Hematopoietic multipotent progenitor cell treated with erythropoietin and hydrocortisone succinate and interleukin-3 and kit ligand, for 4 days (in vitro differentiated cells): ENCODE measurements around the gene BRD9.
"Not testable (repeated sequence)": the region's sequence is repeated elsewhere in the genome, so short reads cannot be mapped to it uniquely, and the experiment has no call there.

Source experiments
- DNase-seq: peaks from one replicate; pipeline ENCODE4 v3.0.0-alpha.2; 2015

BRD9 gene

GRCh38 chr5:892394-893136, at the start of gene BRD9, which contains the start of gene TRIP13:
Gene BRD9, minus strand, starts transcription at chr5:892801. Its CDS starts 144 bp downstream, at chr5:892657.
Gene TRIP13, plus strand, starts transcription at chr5:892884. Its CDS starts 115 bp downstream, at chr5:892999.
- peak; percentile 96 for DNase-seq

DNA sequence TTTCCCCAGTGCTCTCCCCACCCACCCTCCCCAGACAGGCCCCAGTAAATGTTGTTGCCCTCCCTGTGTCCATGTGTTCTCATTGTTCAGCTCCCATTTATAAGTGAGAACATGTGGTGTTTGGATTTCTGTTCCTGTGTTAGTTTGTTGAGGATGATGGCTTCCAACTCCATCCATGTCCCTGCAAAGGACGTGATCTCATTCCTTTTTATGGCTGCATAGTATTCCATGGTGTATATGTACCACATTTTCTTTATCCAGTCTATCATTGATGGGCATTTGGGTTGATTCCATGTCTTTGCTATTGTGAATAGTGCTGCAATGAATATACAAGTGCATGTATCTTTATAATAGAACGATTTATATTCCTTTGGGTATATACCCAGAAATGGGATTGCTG, 48.1 kb upstream of the BRD9 start:
- DNase-seq = not testable (repeated sequence)

DNA sequence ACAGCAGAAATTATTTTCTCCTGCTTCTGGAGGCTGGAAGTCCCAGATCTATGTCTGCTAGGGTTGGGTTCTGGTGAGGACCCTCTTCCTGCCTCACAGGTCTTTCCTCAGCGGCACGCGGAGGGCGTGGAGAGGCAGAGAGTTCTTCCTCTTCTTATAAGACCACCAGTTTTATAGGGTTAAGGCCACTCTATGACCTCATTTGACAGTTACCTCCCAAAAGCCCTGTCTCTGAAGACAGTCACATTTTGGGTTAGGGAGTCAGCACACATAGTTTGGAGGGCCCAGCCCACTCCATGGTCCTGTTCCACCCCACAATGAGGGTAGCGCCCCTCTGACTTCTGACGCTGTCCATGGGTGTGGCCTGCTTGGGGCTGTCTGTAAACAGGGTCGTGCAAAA, 46.8 kb upstream of the BRD9 start:
- DNase-seq = no peak

DNA sequence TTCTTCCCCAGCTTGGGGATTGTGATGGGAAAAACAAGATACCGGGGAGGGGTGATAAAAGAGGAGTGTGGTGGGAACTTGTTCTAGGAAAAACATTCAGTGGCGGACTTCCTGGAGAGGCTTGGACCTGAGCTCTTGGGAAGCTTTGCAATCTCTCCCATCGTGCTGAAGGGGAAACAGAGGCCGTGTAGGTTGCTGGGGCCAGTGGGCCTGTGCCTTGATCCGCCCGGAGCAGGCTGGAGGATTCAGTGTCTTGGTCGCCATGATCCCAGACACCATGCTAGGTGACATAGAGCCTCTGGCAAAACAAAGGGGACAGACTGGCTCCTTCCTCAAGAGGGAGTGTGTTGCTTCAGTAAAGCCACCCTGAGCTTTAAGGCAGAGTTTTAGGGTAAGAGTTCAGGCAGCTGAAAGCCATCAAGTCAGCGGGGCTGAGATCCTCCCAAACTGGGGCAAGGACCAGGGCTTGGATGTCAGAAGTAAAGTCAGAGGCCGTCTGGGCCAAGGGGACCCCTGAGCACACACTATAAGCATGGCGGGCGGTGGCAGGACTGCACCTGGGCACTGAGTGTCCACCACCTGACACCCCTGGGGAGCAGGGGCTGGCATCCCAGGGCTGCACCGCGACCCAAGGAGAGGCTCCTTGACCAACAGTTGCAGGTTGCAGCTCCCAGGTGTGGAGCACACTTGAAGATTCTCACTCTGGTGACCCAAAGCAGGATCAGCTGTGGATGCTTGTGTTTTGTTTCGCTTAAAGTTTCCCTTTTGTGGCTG, 44.7 kb upstream of the BRD9 start:
- DNase-seq = no peak

GRCh38 chr5:936149-937144, 43.8 kb upstream of the BRD9 start:
- no peak for DNase-seq

DNA sequence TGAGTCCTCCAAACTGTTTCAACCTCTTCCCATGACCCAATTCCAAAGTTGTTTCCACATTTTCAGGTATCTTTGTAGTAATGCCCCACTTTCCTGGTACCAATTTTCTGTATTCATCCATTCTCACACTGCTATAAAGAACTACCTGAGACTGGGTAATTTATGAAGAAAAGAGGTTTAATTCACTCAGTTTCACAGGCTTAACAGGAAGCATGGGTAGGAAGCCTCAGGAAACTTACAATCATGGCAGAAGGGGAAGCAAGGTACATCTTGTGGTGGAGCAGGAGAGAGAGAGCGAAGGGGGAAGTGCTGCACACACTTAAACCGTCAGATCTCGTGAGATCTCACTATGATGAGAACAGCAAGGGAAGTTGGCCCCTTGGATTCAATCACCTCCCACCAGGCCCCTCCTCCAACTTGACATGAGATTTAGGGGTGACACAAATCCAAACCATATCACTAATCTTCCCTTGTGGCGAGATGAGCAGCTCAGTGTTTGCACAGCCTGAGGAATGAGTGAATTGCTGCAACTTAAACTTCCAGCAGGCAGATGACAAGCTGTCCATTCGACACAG, 43.0 kb upstream of the BRD9 start:
- peak; percentile 48 for DNase-seq

DNA sequence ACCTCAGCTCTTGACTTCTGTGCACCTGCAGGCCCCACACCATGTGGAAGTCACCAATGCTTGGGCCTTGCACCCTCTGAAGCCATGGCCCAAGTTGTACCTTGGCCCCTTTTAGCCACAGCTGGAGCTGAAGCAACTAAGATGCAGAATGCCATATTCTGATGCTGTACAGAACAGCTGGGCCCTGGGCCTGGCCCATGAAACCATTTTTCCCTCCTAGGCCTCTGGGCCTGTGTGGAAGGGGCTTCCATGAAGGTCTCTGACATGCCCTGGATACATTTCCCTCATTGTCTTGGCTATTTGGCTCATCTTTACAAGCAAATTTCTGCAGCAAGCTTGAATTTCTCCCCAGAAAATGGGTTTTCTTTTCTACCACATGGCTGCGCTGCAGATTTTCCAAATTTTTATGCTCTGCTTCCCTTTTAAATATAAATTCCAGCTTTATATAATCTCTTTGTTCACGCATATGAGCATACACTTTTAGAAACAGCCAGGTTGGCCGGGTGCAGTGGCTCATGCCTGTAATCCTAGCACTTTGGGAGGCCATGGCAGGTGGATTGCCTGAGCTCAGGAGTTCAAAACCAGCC, 41.9 kb upstream of the BRD9 start:
- DNase-seq = not testable (repeated sequence)

GRCh38 chr5:933951-934350, 41.4 kb upstream of the BRD9 start:
- DNase-seq = not testable (repeated sequence)

GRCh38 chr5:933251-933861, 40.8 kb upstream of the BRD9 start:
- DNase-seq = no peak

DNA sequence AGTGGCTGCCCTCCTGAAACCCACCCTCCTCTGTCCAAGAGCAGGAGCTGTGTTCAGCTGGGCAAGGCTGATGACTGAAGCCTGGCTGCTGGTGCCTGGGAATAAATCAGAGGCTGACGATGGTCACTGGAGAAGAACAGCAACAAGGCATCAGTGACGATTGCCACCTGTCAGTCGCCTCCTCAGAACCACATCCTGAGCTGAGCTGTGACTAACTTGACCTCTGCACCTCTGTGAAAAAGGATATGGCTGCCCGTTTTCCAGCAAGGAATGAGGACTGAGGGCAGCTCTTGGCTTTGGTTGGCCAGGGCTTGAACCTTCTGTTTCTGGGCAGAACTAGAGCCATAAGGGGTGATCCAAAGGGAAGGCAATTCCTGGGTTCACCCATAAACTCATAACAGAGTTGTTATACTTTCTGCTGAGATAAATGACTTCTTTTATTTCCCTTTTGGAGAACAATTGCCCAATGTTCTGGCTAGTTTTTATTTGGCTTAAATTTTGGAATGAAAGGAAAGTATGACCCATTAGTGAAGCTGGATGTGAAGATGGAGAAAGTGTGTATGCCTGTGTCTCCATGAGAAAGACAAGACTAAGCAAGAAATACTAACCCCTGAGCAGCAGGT, 40.1 kb upstream of the BRD9 start:
- DNase-seq = no peak

DNA sequence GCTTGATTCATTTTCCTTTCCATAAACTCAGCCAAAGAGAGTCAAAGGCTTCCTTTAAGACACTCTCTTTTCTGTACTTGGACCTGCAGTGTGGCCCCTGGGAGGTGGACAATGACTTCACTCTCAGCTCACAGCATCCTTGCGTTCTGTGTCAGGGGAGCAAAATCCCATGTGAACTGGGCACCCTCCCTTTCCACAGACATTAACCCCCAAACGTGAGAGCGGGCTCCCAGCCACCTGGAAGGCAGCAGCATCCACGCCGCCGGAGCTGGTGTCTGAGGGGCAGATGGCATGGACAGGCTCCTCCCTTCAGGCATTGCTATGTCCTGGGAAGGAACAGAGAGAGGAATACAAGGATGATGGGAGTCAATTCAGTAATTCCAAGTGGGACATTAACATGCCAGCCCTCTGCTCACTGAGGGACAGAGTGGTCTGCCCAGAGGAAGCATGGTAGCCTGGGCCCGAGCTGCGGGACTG, 39.6 kb upstream of the BRD9 start:
- no peak for DNase-seq

- DNase-seq = no peak
These were observed 39.1 kb upstream of the BRD9 start for GRCh38 chr5:931570-932145.

DNA sequence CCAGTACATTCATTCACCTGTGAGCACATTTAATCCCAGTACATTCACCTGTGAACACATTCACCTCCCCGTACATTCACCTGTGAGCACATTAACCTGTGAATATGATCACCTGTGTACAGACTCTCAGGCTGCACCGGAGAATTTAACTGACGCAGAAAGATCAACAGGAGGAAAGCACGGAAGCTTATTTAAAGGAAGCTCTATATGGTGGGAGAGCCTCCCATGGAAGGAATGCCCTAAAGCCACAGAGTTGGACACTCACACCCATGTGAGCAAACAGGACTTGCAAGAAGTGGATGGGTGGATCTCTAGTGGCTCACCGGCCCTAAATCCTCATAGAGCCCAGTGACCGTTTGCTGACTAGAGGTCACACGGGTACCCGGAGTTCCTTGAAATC, 38.3 kb upstream of the BRD9 start:
- no peak for DNase-seq

- DNase-seq = no peak
These were observed 37.0 kb upstream of the BRD9 start for GRCh38 chr5:929596-929995.

- DNase-seq = not testable (repeated sequence)
These were observed 36.6 kb upstream of the BRD9 start for GRCh38 chr5:929182-929581.

DNA sequence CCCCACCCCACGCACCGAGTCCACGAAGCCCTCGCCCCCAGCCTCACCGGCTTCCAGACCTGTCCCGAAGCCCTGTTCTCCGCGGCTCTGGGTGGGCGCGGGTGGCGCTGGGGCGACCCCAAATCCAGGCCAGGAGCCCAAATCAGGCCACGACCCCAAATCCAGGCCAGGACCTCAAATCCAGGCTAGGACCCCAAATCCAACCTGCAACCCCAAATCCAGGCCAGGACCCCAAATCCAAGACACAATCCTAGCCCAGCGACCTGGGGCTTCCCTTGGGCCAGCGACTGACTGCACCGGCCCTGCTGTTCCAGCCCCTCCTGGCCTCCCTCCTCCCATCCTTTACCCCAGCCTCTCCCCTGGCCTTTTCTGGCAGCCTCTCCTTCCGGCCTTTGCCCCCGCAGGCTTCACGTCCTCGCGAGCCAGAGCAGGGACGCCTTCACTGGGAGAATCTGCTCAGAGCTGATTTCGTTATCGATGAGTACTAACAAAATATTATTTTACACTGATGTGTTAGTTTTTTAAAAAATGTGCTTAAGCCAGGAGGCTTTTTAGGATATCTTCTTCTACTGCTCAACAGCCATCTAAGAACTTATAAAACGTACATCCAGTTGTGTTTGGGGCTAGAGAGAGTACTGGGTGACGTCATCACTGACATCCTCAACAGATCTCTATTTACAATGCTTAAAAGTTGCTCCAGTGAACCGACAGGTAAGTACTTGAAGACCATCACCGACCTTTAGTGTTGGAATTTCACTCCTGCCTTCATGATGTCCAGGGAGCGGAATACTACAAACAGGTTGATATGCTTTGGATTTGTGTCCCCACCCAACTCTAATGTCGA, 34.8 kb upstream of the BRD9 start:
- no peak for DNase-seq

GRCh38 chr5:926417-927171, 34.0 kb upstream of the BRD9 start:
- DNase-seq = peak; percentile 62

GRCh38 chr5:923281-923873, 30.8 kb upstream of the BRD9 start:
- DNase-seq = peak; percentile 89
